GM12875 (cell line): ENCODE data around the gene CD248.
"Not testable (repeated sequence)": the region's sequence is repeated elsewhere in the genome, so short reads cannot be mapped to it uniquely, and the experiment has no call there.

ENCODE experiments used
- H3K4me3 ChIP-seq: one replicate; pipeline ENCODE4 v1.5.1; 2011; ENCODE audit warnings: low read depth, low read length, control low read depth
- CTCF ChIP-seq: IDR thresholded peaks from 2 replicates; pipeline ENCODE4 v1.5.1; 2011; ENCODE audit warnings: low read depth, mild to moderate bottlenecking, control low read depth, inconsistent platforms, low read length, moderate library complexity, borderline replicate concordance; ENCODE audit not compliant: insufficient read depth

Gene CD248

GRCh38 chr11:66312549-66313320 is 4.1 kb downstream of the CD248 start:
- TF ChIP-seq CTCF, result no peak
- peak overlapping the region; percentile 60 for H3K4me3 ChIP-seq

DNA sequence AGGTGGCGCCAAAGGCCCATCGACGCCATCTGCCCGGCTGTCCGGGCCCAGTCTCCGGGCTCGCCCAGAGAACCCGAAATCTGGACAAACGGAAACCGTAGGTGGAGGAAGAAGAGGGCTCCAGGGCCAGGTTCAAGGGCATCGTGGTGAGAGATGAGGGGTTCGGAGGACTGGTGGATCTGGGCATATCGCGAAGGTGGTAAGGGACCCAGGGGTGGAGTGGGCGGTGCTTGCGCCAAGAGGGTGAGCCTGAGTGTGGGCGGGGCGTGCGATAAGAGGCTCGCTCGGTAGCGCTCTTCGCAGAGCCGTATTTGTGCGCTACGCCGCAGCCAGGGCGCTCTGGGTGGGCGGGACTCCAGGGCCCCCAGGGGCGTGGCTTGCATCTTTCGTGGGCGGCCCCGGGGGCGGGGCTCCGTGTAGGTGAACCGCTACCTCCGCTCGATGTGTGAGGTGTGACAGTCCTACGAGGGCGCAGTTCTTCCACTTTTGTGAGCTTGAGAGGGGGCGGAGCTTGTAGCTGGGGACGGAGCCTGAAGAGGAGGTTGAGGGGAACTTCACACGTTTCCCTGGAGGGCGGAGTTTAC is 4.8 kb downstream of the CD248 start:
- TF ChIP-seq CTCF, result peak; percentile 89; the same call in 1 of the 2 replicates
- peak overlapping the region; percentile 60 for H3K4me3 ChIP-seq

GRCh38 chr11:66311470-66311964 is 5.3 kb downstream of the CD248 start:
- TF ChIP-seq CTCF, result no peak; the same call in 1 of the 2 replicates

GRCh38 chr11:66310803-66311440 is 5.9 kb downstream of the CD248 start:
- not testable (repeated sequence) for H3K4me3 ChIP-seq

More at GRCh38 chr11:66311470-66311964, 5.3 kb downstream of the CD248 start:
- H3K4me3 ChIP-seq, result peak overlapping the region; percentile 60

DNA sequence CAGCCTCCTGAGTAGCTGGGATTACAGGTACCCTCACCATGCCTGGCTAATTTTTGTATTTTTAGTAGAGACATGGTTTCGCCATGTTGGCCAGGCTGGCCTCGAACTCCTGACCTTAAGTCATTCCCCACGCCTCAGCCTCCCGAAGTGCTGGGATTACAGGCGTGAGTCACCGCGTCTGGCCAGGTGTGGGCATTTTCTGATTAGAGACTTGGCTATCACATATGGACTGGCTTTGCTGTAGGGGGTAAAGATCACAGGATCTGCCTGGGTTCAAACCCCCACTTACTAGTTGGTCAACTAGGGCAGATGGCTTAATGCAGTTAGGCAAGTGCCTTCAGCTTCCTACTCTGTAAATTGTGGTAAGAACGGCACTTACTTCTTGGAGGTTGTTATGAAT is 6.5 kb downstream of the CD248 start:
- no peak for TF ChIP-seq CTCF
- no peak overlapping the region for H3K4me3 ChIP-seq

DNA sequence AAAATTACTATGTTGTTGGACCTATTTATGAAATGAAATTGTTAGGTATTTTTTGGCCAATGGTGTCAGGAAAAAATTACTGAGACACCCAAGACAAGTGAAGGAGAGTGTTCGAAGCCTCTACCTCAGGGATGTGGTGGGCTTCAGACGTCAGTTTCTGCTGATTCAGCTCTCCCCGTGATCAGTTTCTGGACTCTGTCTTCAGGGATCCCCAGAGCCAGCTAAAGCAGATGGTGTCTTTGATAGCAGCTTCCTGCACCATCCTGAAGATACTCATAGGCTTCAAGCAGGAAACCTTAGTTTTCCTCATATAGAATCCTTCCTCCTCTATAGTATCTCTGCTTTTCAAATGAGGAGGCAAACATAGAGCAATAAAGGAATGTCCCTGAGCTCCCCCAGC is 7.4 kb downstream of the CD248 start:
- H3K4me3 ChIP-seq, result no peak overlapping the region
- no peak for TF ChIP-seq CTCF

- no peak for TF ChIP-seq CTCF
- H3K4me3 ChIP-seq, result no peak overlapping the region
These were observed 14.2 kb downstream of the CD248 start for GRCh38 chr11:66302656-66303055.
